ENCODE data around the gene RNF123.

Gene RNF123

DNA sequence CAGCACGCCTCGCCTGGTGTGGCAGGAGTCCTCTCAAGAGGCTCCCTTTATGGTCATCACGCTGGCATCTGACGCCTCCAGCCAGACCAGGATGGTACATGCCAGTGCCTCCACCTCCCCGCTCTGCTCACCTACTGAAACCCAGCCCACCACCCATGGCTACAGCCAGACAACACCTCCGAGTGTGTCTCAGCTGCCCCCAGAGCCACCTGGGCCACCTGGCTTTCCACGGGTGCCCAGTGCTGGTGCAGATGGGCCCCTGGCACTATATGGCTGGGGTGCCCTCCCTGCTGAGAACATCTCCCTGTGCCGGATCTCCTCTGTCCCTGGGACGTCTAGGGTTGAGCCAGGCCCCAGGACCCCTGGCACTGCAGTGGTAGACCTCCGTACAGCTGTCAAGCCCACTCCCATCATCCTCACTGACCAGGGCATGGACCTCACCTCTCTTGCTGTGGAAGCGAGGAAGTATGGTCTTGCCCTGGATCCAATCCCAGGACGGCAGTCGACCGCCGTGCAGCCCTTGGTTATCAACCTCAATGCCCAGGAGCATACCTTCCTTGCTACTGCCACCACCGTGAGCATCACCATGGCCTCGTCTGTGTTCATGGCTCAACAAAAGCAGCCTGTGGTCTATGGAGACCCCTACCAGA, 35.1 kb upstream of the RNF123 start:
- no peak for TF ChIP-seq TCF4 (CRISPR knock-in tag; IDR thresholded peaks at IDR 0.05; ENCODE audit: borderline replicate concordance)
- TF ChIP-seq, protein P1, sequence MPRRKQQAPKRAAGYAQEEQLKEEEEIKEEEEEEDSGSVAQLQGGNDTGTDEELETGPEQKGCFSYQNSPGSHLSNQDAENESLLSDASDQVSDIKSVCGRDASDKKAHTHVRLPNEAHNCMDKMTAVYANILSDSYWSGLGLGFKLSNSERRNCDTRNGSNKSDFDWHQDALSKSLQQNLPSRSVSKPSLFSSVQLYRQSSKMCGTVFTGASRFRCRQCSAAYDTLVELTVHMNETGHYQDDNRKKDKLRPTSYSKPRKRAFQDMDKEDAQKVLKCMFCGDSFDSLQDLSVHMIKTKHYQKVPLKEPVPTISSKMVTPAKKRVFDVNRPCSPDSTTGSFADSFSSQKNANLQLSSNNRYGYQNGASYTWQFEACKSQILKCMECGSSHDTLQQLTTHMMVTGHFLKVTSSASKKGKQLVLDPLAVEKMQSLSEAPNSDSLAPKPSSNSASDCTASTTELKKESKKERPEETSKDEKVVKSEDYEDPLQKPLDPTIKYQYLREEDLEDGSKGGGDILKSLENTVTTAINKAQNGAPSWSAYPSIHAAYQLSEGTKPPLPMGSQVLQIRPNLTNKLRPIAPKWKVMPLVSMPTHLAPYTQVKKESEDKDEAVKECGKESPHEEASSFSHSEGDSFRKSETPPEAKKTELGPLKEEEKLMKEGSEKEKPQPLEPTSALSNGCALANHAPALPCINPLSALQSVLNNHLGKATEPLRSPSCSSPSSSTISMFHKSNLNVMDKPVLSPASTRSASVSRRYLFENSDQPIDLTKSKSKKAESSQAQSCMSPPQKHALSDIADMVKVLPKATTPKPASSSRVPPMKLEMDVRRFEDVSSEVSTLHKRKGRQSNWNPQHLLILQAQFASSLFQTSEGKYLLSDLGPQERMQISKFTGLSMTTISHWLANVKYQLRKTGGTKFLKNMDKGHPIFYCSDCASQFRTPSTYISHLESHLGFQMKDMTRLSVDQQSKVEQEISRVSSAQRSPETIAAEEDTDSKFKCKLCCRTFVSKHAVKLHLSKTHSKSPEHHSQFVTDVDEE (CRISPR knock-in tag; IDR thresholded peaks at IDR 0.05) = no peak
- TF ChIP-seq SNAI2 (CRISPR knock-in tag; IDR thresholded peaks at IDR 0.05) = no peak
- no peak for TF ChIP-seq ZNF8 (CRISPR knock-in tag; IDR thresholded peaks at IDR 0.05)
- TF ChIP-seq ESRRG (CRISPR knock-in tag; IDR thresholded peaks at IDR 0.05) = no peak
- TF ChIP-seq, protein P2, sequence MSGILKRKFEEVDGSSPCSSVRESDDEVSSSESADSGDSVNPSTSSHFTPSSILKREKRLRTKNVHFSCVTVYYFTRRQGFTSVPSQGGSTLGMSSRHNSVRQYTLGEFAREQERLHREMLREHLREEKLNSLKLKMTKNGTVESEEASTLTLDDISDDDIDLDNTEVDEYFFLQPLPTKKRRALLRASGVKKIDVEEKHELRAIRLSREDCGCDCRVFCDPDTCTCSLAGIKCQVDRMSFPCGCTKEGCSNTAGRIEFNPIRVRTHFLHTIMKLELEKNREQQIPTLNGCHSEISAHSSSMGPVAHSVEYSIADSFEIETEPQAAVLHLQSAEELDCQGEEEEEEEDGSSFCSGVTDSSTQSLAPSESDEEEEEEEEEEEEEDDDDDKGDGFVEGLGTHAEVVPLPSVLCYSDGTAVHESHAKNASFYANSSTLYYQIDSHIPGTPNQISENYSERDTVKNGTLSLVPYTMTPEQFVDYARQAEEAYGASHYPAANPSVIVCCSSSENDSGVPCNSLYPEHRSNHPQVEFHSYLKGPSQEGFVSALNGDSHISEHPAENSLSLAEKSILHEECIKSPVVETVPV (CRISPR knock-in tag; IDR thresholded peaks at IDR 0.05) = no peak
- TF ChIP-seq ZC3H10 (CRISPR knock-in tag; IDR thresholded peaks at IDR 0.05) = no peak
- TF ChIP-seq ZNF70 (CRISPR knock-in tag; IDR thresholded peaks at IDR 0.05) = no peak
- no peak for TF ChIP-seq ZFP30 (CRISPR knock-in tag; IDR thresholded peaks at IDR 0.05)
- no peak for TF ChIP-seq TOX (CRISPR knock-in tag; IDR thresholded peaks at IDR 0.05; ENCODE audit: borderline replicate concordance)
- TF ChIP-seq PPARA (CRISPR knock-in tag; IDR thresholded peaks at IDR 0.05; ENCODE audit: borderline replicate concordance) = no peak
- TF ChIP-seq RARB (CRISPR knock-in tag; IDR thresholded peaks at IDR 0.05) = no peak
- no peak for TF ChIP-seq CSDC2 (CRISPR knock-in tag; IDR thresholded peaks at IDR 0.05)
- TF ChIP-seq BACH2 (CRISPR knock-in tag; IDR thresholded peaks at IDR 0.05; ENCODE audit: borderline replicate concordance) = no peak
- TF ChIP-seq, protein P3, sequence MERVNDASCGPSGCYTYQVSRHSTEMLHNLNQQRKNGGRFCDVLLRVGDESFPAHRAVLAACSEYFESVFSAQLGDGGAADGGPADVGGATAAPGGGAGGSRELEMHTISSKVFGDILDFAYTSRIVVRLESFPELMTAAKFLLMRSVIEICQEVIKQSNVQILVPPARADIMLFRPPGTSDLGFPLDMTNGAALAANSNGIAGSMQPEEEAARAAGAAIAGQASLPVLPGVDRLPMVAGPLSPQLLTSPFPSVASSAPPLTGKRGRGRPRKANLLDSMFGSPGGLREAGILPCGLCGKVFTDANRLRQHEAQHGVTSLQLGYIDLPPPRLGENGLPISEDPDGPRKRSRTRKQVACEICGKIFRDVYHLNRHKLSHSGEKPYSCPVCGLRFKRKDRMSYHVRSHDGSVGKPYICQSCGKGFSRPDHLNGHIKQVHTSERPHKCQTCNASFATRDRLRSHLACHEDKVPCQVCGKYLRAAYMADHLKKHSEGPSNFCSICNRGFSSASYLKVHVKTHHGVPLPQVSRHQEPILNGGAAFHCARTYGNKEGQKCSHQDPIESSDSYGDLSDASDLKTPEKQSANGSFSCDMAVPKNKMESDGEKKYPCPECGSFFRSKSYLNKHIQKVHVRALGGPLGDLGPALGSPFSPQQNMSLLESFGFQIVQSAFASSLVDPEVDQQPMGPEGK (CRISPR knock-in tag; IDR thresholded peaks at IDR 0.05; ENCODE audit: borderline replicate concordance) = no peak
- no peak for TF ChIP-seq ZFP3 (CRISPR knock-in tag; IDR thresholded peaks at IDR 0.05)
- TF ChIP-seq, protein P4, sequence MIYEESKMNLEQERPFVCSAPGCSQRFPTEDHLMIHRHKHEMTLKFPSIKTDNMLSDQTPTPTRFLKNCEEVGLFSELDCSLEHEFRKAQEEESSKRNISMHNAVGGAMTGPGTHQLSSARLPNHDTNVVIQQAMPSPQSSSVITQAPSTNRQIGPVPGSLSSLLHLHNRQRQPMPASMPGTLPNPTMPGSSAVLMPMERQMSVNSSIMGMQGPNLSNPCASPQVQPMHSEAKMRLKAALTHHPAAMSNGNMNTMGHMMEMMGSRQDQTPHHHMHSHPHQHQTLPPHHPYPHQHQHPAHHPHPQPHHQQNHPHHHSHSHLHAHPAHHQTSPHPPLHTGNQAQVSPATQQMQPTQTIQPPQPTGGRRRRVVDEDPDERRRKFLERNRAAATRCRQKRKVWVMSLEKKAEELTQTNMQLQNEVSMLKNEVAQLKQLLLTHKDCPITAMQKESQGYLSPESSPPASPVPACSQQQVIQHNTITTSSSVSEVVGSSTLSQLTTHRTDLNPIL (CRISPR knock-in tag; IDR thresholded peaks at IDR 0.05; ENCODE audit: low read depth) = no peak
- TF ChIP-seq, protein P5, sequence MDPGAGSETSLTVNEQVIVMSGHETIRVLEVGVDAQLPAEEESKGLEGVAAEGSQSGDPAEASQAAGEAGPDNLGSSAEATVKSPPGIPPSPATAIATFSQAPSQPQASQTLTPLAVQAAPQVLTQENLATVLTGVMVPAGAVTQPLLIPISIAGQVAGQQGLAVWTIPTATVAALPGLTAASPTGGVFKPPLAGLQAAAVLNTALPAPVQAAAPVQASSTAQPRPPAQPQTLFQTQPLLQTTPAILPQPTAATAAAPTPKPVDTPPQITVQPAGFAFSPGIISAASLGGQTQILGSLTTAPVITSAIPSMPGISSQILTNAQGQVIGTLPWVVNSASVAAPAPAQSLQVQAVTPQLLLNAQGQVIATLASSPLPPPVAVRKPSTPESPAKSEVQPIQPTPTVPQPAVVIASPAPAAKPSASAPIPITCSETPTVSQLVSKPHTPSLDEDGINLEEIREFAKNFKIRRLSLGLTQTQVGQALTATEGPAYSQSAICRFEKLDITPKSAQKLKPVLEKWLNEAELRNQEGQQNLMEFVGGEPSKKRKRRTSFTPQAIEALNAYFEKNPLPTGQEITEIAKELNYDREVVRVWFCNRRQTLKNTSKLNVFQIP (CRISPR knock-in tag; IDR thresholded peaks at IDR 0.05; ENCODE audit: borderline replicate concordance, low read depth) = no peak
- no peak for TF ChIP-seq OSR1 (CRISPR knock-in tag; IDR thresholded peaks at IDR 0.05)
- TF ChIP-seq GLIS3 (CRISPR knock-in tag; IDR thresholded peaks at IDR 0.05) = no peak
- ATAC-seq = no peak

DNA sequence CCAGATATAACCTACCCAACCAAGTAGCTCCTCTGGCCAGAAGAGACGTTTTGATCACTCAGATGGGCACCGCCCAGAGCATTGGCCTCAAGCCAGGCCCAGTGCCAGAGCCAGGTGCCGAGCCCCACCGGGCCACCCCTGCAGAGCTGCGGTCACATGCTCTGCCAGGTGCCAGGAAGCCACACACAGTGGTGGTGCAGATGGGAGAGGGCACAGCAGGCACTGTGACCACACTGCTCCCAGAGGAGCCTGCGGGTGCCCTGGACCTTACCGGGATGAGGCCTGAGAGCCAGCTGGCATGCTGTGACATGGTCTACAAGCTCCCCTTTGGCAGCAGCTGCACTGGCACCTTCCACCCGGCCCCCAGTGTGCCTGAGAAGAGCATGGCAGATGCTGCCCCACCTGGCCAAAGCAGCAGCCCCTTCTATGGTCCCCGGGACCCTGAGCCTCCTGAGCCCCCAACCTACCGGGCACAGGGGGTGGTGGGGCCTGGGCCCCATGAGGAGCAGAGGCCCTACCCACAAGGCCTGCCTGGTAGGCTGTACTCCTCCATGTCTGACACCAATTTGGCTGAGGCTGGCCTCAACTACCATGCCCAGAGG, 34.3 kb upstream of the RNF123 start:
- ATAC-seq = no peak
- TF ChIP-seq SNAI2 (CRISPR knock-in tag; IDR thresholded peaks at IDR 0.05) (no peak), CSDC2 (CRISPR knock-in tag; IDR thresholded peaks at IDR 0.05) (no peak), OSR1 (CRISPR knock-in tag; IDR thresholded peaks at IDR 0.05) (no peak), ISL1 (CRISPR knock-in tag; IDR thresholded peaks at IDR 0.05) (no peak), PPARA (CRISPR knock-in tag; IDR thresholded peaks at IDR 0.05; ENCODE audit: borderline replicate concordance) (no peak)
- TF ChIP-seq, protein P1 (CRISPR knock-in tag; IDR thresholded peaks at IDR 0.05) = no peak
